Measurements from ENCODE around the gene EPS8L2.

The EPS8L2 gene

GRCh38 chr11:760236-760635 is 54.2 kb downstream of the EPS8L2 start:
- DNase-seq (ENCODE audit: low spot score): no peak
- in situ Hi-C loops (cut with MboI; ENCODE audit: low sequenced_read_pairs, unreplicated experiment): no loop called here
- TF ChIP-seq, protein P1, sequence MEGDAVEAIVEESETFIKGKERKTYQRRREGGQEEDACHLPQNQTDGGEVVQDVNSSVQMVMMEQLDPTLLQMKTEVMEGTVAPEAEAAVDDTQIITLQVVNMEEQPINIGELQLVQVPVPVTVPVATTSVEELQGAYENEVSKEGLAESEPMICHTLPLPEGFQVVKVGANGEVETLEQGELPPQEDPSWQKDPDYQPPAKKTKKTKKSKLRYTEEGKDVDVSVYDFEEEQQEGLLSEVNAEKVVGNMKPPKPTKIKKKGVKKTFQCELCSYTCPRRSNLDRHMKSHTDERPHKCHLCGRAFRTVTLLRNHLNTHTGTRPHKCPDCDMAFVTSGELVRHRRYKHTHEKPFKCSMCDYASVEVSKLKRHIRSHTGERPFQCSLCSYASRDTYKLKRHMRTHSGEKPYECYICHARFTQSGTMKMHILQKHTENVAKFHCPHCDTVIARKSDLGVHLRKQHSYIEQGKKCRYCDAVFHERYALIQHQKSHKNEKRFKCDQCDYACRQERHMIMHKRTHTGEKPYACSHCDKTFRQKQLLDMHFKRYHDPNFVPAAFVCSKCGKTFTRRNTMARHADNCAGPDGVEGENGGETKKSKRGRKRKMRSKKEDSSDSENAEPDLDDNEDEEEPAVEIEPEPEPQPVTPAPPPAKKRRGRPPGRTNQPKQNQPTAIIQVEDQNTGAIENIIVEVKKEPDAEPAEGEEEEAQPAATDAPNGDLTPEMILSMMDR (IDR thresholded peaks at IDR 0.05; ENCODE audit: borderline replicate concordance, control extremely low read depth, extremely low read depth, insufficient read depth, missing control alignments): no peak

DNA sequence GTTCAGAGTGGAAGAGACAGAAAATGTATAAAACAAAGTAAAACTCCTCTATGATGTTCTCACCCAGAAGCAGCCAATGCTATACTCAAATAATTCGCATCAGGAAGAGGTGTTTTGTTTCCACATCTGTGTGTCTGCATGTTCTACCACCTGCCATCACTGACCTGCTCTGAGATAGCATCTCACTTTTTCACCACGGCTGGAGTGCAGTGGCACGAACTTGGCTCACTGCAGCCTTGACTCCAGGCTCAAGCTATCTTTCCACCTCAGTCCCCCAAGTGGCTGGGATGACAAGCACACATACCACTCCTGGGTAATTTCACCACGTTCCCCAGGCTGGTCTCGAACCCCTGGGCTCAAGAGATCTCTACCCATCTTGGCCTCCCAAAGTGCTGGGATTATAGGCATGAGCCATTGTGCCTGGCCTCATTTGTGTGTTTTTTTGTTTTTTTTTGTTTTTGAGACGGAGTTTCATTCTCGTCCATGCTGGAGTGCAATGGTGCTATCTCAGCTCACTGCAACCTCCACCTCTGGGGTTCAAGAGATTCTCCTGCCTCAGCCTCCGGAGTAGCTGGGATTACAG is 55.6 kb downstream of the EPS8L2 start:
- no peak for DNase-seq (ENCODE audit: low spot score)
- TF ChIP-seq, protein P1 (IDR thresholded peaks at IDR 0.05; ENCODE audit: borderline replicate concordance, control extremely low read depth, extremely low read depth, insufficient read depth, missing control alignments): no peak
- in situ Hi-C loops (cut with MboI; ENCODE audit: low sequenced_read_pairs, unreplicated experiment): no loop called here

GRCh38 chr11:762421-763072 is 56.5 kb downstream of the EPS8L2 start:
- in situ Hi-C loops (cut with MboI; ENCODE audit: low sequenced_read_pairs, unreplicated experiment): no loop called here
- no peak for DNase-seq (ENCODE audit: low spot score)
- TF ChIP-seq, protein P1 (IDR thresholded peaks at IDR 0.05; ENCODE audit: borderline replicate concordance, control extremely low read depth, extremely low read depth, insufficient read depth, missing control alignments): no peak

GRCh38 chr11:763073-763463 is 57.0 kb downstream of the EPS8L2 start:
- DNase-seq (ENCODE audit: low spot score): no peak
- TF ChIP-seq, protein P1 (IDR thresholded peaks at IDR 0.05; ENCODE audit: borderline replicate concordance, control extremely low read depth, extremely low read depth, insufficient read depth, missing control alignments): no peak
- in situ Hi-C loops (cut with MboI; ENCODE audit: low sequenced_read_pairs, unreplicated experiment): no loop called here

- DNase-seq (ENCODE audit: low spot score): no peak
- TF ChIP-seq, protein P1 (IDR thresholded peaks at IDR 0.05; ENCODE audit: borderline replicate concordance, control extremely low read depth, extremely low read depth, insufficient read depth, missing control alignments): no peak
- in situ Hi-C loops (cut with MboI; ENCODE audit: low sequenced_read_pairs, unreplicated experiment): no loop called here
Measured at GRCh38 chr11:763549-764321, 57.7 kb downstream of the EPS8L2 start.

- DNase-seq (ENCODE audit: low spot score): no peak
- TF ChIP-seq, protein P1 (IDR thresholded peaks at IDR 0.05; ENCODE audit: borderline replicate concordance, control extremely low read depth, extremely low read depth, insufficient read depth, missing control alignments): no peak
- in situ Hi-C loops (cut with MboI; ENCODE audit: low sequenced_read_pairs, unreplicated experiment): no loop called here
Measured at GRCh38 chr11:764322-765024, 58.4 kb downstream of the EPS8L2 start.
